HepG2 (cell line): ENCODE measurements around the gene SOAT2. TPM values are rescaled to one million over a fixed set of nuclear protein-coding genes. Genes with fewer than 3 reads are reported as not detected.
A peak's percentile ranks its signal among the peaks of the same experiment; 100 is the strongest.

Experiments
- ATF7 ChIP-seq, 2 experiments: fragments of 450-650 bp in 1 of 2; sonication (generic) in 1 of 2; formaldehyde crosslinking in 1 of 2; IDR thresholded peaks; 2 replicates each; pipeline versions ENCODE4 v1.4.0 to v1.6.1; 2016 to 2020; ENCODE audit warnings: antibody characterized with exemption in 1 of 2, mild to moderate bottlenecking in 1 of 2, missing genetic modification reagents in 1 of 2
- CTCF ChIP-seq: sonication (generic); formaldehyde crosslinking; IDR thresholded peaks from 2 replicates; pipeline ENCODE4 v1.5.0; 2020; ENCODE audit warnings: mild to moderate bottlenecking, missing genetic modification reagents, moderate library complexity
- FOXK1 ChIP-seq: sonication (generic); formaldehyde crosslinking; IDR thresholded peaks from 2 replicates; pipeline ENCODE4 v1.4.0; 2020; ENCODE audit warnings: low read depth, missing genetic modification reagents, borderline replicate concordance
- GMEB2 ChIP-seq: IDR thresholded peaks from 2 replicates; pipeline ENCODE4 v1.6.1; 2016; ENCODE audit warnings: missing biosample characterization, missing genetic modification reagents, low read depth
- MEIS1 ChIP-seq: sonication (generic); formaldehyde crosslinking; IDR thresholded peaks from 2 replicates; pipeline ENCODE4 v1.9.0; 2021; ENCODE audit warnings: mild to moderate bottlenecking, missing genetic modification reagents, moderate library complexity, borderline replicate concordance
- NKX3-1 ChIP-seq: sonication (generic); formaldehyde crosslinking; IDR thresholded peaks from 2 replicates; pipeline ENCODE4 v1.5.0; 2020; ENCODE audit warnings: missing genetic modification reagents
- SALL1 ChIP-seq: sonication (generic); formaldehyde crosslinking; IDR thresholded peaks from 2 replicates; pipeline ENCODE4 v1.8.0; 2022; ENCODE audit warnings: mild to moderate bottlenecking, missing genetic modification reagents
- TFDP2 ChIP-seq: sonication (generic); formaldehyde crosslinking; IDR thresholded peaks from 2 replicates; pipeline ENCODE4 v1.4.0; 2020; ENCODE audit warnings: missing genetic modification reagents
- XBP1 ChIP-seq: sonication (generic); formaldehyde crosslinking; IDR thresholded peaks from 2 replicates; pipeline ENCODE4 v1.5.0; 2020; ENCODE audit warnings: missing genetic modification reagents
- ZFP90 ChIP-seq: sonication (generic); formaldehyde crosslinking; IDR thresholded peaks from 2 replicates; pipeline ENCODE4 v1.8.0; 2022; ENCODE audit warnings: missing genetic modification reagents, mild to moderate bottlenecking, inconsistent platforms, borderline replicate concordance
- ZNF224 ChIP-seq: sonication (generic); formaldehyde crosslinking; IDR thresholded peaks from 2 replicates; pipeline ENCODE4 v1.5.0; 2020; ENCODE audit warnings: mild to moderate bottlenecking, missing genetic modification reagents
- ZNF256 ChIP-seq: sonication (generic); formaldehyde crosslinking; conservative IDR thresholded peaks from 2 replicates; pipeline ENCODE4 v1.4.0; 2020; ENCODE audit warnings: missing genetic modification reagents
- ZNF33A ChIP-seq: sonication (generic); formaldehyde crosslinking; IDR thresholded peaks from 2 replicates; pipeline ENCODE4 v1.5.1; 2020; ENCODE audit warnings: missing genetic modification reagents, mild to moderate bottlenecking, moderate library complexity, borderline replicate concordance
- ZNF564 ChIP-seq: sonication (generic); formaldehyde crosslinking; IDR thresholded peaks from 2 replicates; pipeline ENCODE4 v1.8.1; 2023; ENCODE audit warnings: mild to moderate bottlenecking, missing genetic modification reagents
- ZNF724P ChIP-seq: sonication (generic); formaldehyde crosslinking; IDR thresholded peaks from 2 replicates; pipeline ENCODE4 v1.8.0; 2022; ENCODE audit warnings: missing genetic modification reagents, borderline replicate concordance
- polyA plus RNA-seq, 8 experiments: library from polyadenylated mRNA; depleted of rRNA in 3 of 8; stranded (reverse) in 7 of 8; unstranded in 1 of 8; fragments of >200 nt; fragmentation: Illumina TruSeq in 4 of 8; extraction: Trizol in 4 of 8; gene quantifications; 2 replicates each; pipeline versions ENCODE4 v1.2.1 to v1.2.3, GENCODE V29; 2011 to 2016; ENCODE audit warnings: low read depth in 4 of 8, missing spikeins in 1 of 8, mixed read lengths in 1 of 8; ENCODE audit not compliant: insufficient read depth in 1 of 8
- total RNA-seq, 5 experiments: library from RNA; depleted of rRNA; stranded (reverse); fragments of >200 nt; fragmentation: Illumina TruSeq; extraction: Trizol; gene quantifications; 2 replicates each; pipeline ENCODE4 v1.2.3, GENCODE V29; 2016; ENCODE audit warnings: low read depth in 1 of 5
- TF ChIP-seq, protein P1 (sequence below): sonication (generic); formaldehyde crosslinking; IDR thresholded peaks from 2 replicates; pipeline ENCODE4 v1.5.0; 2020; ENCODE audit warnings: missing genetic modification reagents
- TF ChIP-seq, protein P2 (sequence below): sonication (generic); formaldehyde crosslinking; IDR thresholded peaks from 2 replicates; pipeline ENCODE4 v1.8.0; 2022; ENCODE audit warnings: mild to moderate bottlenecking, missing genetic modification reagents; ENCODE audit not compliant: insufficient replicate concordance
- TF ChIP-seq, protein P3 (sequence below), 2 experiments: fragments of 450-650 bp in 1 of 2; sonication (generic) in 1 of 2; formaldehyde crosslinking; IDR thresholded peaks; 2 replicates each; pipeline versions ENCODE4 v1.5.0 to v1.8.0; 2020 to 2022; ENCODE audit warnings: mild to moderate bottlenecking in 1 of 2, missing genetic modification reagents in 1 of 2

Gene SOAT2
- total and polyA plus RNA-seq, 2 of the 13 experiments (the other 11 are each of a cell fraction or from before 2014, with no cell fraction given): 14.9 to 108 TPM

GRCh38 chr12:53097564-53098353, 5.5 kb upstream of the SOAT2 start, which contains the start of gene IGFBP6 (continued):
- TF ChIP-seq ZNF564 (CRISPR knock-in tag) (0 out of 2 replicates have a peak, but pooled peaks have one; percentile 16), ZNF256 (CRISPR knock-in tag) (no peak), ZNF224 (CRISPR knock-in tag) (no peak), ZNF33A (CRISPR knock-in tag) (no peak), TFDP2 (CRISPR knock-in tag) (no peak), MEIS1 (CRISPR knock-in tag) (peak; percentile 26; the same call in 1 of the 2 replicates), XBP1 (CRISPR knock-in tag) (no peak), SALL1 (CRISPR knock-in tag) (no peak; the same call in 1 of the 2 replicates), ZFP90 (CRISPR knock-in tag) (no peak; the same call in 1 of the 2 replicates), NKX3-1 (CRISPR knock-in tag) (no peak), GMEB2 (CRISPR knock-in tag) (no peak), FOXK1 (no peak), CTCF (CRISPR knock-in tag) (peak; percentile 8; the same call in 1 of the 2 replicates), ATF7 (IDR thresholded peaks at IDR 0.05) (no peak), ATF7 (CRISPR knock-in tag; IDR thresholded peaks at IDR 0.05) (no peak), ZNF724P (CRISPR knock-in tag) (no peak)
- TF ChIP-seq, protein P1, sequence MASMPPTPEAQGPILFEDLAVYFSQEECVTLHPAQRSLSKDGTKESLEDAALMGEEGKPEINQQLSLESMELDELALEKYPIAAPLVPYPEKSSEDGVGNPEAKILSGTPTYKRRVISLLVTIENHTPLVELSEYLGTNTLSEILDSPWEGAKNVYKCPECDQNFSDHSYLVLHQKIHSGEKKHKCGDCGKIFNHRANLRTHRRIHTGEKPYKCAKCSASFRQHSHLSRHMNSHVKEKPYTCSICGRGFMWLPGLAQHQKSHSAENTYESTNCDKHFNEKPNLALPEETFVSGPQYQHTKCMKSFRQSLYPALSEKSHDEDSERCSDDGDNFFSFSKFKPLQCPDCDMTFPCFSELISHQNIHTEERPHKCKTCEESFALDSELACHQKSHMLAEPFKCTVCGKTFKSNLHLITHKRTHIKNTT (CRISPR knock-in tag): no peak
- TF ChIP-seq, protein P2, sequence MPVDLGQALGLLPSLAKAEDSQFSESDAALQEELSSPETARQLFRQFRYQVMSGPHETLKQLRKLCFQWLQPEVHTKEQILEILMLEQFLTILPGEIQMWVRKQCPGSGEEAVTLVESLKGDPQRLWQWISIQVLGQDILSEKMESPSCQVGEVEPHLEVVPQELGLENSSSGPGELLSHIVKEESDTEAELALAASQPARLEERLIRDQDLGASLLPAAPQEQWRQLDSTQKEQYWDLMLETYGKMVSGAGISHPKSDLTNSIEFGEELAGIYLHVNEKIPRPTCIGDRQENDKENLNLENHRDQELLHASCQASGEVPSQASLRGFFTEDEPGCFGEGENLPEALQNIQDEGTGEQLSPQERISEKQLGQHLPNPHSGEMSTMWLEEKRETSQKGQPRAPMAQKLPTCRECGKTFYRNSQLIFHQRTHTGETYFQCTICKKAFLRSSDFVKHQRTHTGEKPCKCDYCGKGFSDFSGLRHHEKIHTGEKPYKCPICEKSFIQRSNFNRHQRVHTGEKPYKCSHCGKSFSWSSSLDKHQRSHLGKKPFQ (CRISPR knock-in tag): no peak
- TF ChIP-seq, protein P3, sequence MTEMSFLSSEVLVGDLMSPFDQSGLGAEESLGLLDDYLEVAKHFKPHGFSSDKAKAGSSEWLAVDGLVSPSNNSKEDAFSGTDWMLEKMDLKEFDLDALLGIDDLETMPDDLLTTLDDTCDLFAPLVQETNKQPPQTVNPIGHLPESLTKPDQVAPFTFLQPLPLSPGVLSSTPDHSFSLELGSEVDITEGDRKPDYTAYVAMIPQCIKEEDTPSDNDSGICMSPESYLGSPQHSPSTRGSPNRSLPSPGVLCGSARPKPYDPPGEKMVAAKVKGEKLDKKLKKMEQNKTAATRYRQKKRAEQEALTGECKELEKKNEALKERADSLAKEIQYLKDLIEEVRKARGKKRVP (CRISPR knock-in tag; IDR thresholded peaks at IDR 0.05): no peak
